Dermis microvascular lymphatic vessel endothelial cell (primary cell): Measurements from ENCODE around the gene IQCE. TPM values are rescaled to one million over a fixed set of nuclear protein-coding genes. Genes with fewer than 3 reads are reported as not detected.

Source experiments
- DNase-seq, 2 donors: peaks; one replicate each; pipeline versions ENCODE4 v3.0.0 to v3.0.0-alpha.2; 2010; ENCODE audit warnings: low read depth in 2 of 2
- total RNA-seq: library from RNA; depleted of rRNA; stranded (reverse); fragments of >200 nt; gene quantifications from 2 replicates; pipeline ENCODE4 v1.2.1, GENCODE V29; 2014

IQCE gene
- total RNA-seq, 1 donor from 2014 or later: 5.9 TPM

GRCh38 chr7:2632733-2633537 lies 74.2 kb downstream of the IQCE start:
- DNase-seq: peak in 1 of 2 donors; percentile 74

- DNase-seq: peak in 1 of 2 donors; percentile 71
These were observed 74.9 kb downstream of the IQCE start for GRCh38 chr7:2633538-2634266.

GRCh38 chr7:2634267-2635145 lies 75.7 kb downstream of the IQCE start:
- no peak for DNase-seq

GRCh38 chr7:2635148-2635668 lies 76.4 kb downstream of the IQCE start:
- DNase-seq: no peak

- DNase-seq: peak in 1 of 2 donors; percentile 19
These were observed 77.3 kb downstream of the IQCE start for GRCh38 chr7:2635810-2636701.

- no peak for DNase-seq
These were observed 78.3 kb downstream of the IQCE start for GRCh38 chr7:2637066-2637471.

GRCh38 chr7:2637505-2638223 lies 78.9 kb downstream of the IQCE start:
- no peak for DNase-seq

- DNase-seq: no peak
These were observed 79.6 kb downstream of the IQCE start for GRCh38 chr7:2638224-2638991.

GRCh38 chr7:2639181-2639681 lies 80.5 kb downstream of the IQCE start:
- no peak for DNase-seq

- no peak for DNase-seq
These were observed 81.1 kb downstream of the IQCE start for GRCh38 chr7:2639695-2640481.

- DNase-seq: no peak
These were observed 81.7 kb downstream of the IQCE start for GRCh38 chr7:2640482-2640830.

GRCh38 chr7:2640846-2641316 lies 82.1 kb downstream of the IQCE start:
- no peak for DNase-seq

- DNase-seq: peak; percentile 98 to 99
These were observed 82.9 kb downstream of the IQCE start for GRCh38 chr7:2641406-2642393.

GRCh38 chr7:2643386-2644219 lies 84.8 kb downstream of the IQCE start:
- DNase-seq: peak in 1 of 2 donors; percentile 64

- no peak for DNase-seq
These were observed 85.4 kb downstream of the IQCE start for GRCh38 chr7:2644220-2644561.
